Spleen (tissue), 11 donors: ENCODE measurements around the gene CCDC88C. TPM values are rescaled to one million over a fixed set of nuclear protein-coding genes. Genes with fewer than 3 reads are reported as not detected.

ENCODE experiments used
- DNase-seq: peaks from one replicate; pipeline ENCODE4 v3.0.0-alpha.2; 2020
- H3K27ac ChIP-seq, 8 donors: fragments of 200-600 bp; sonication (generic) in 7 of 8; 1 replicate in 4 of 8; 2 replicates in 4 of 8; pipeline versions ENCODE4 v1.5.0 to v1.8.0; 2016 to 2021; ENCODE audit warnings: inconsistent platforms in 4 of 8, mild to moderate bottlenecking in 4 of 8, moderate library complexity in 1 of 8
- H3K27me3 ChIP-seq, 7 donors: fragments of 200-600 bp; sonication (generic) in 6 of 7; replicated peaks in 1 of 7; 1 replicate in 4 of 7; 2 replicates in 3 of 7; pipeline versions ENCODE4 v1.5.0 to v1.8.0; 2016 to 2021; ENCODE audit warnings: inconsistent platforms in 3 of 7, mild to moderate bottlenecking in 1 of 7
- H3K36me3 ChIP-seq, 6 donors: fragments of 200-600 bp; sonication (generic) in 5 of 6; 1 replicate in 4 of 6; 2 replicates in 2 of 6; pipeline versions ENCODE4 v1.5.0 to v1.8.0; 2016 to 2021; ENCODE audit warnings: inconsistent platforms in 2 of 6
- H3K4me1 ChIP-seq, 6 donors: fragments of 200-600 bp; sonication (generic) in 5 of 6; 1 replicate in 3 of 6; 2 replicates in 3 of 6; pipeline versions ENCODE4 v1.5.0 to v1.8.0; 2016 to 2021; ENCODE audit warnings: inconsistent platforms in 3 of 6
- H3K4me3 ChIP-seq, 8 donors: fragments of 200-600 bp; sonication (generic) in 7 of 8; 1 replicate in 4 of 8; 2 replicates in 4 of 8; pipeline versions ENCODE4 v1.5.0 to v1.8.0; 2016 to 2021; ENCODE audit warnings: inconsistent platforms in 4 of 8, mild to moderate bottlenecking in 4 of 8, moderate library complexity in 2 of 8
- H3K9me3 ChIP-seq, 8 donors: fragments of 200-600 bp; sonication (generic) in 7 of 8; 1 replicate in 4 of 8; 2 replicates in 4 of 8; pipeline versions ENCODE4 v1.5.0 to v1.8.0; 2016 to 2021; ENCODE audit warnings: inconsistent platforms in 4 of 8
- CTCF ChIP-seq, 11 experiments: fragments of 200-600 bp in 7 of 11; fragments of 450-650 bp in 4 of 11; sonication (generic) in 4 of 11; IDR thresholded peaks in 8 of 11; conservative IDR thresholded peaks in 3 of 11; 1 replicate in 7 of 11; 2 replicates in 4 of 11; pipeline versions ENCODE4 v1.4.0 to v1.8.0; 2016 to 2021; ENCODE audit warnings: antibody characterized with exemption in 11 of 11, inconsistent platforms in 4 of 11, mild to moderate bottlenecking in 1 of 11
- POLR2A ChIP-seq, 3 donors: fragments of 450-650 bp; IDR thresholded peaks; one replicate each; pipeline ENCODE4 v1.5.1; 2017; ENCODE audit warnings: antibody characterized with exemption in 3 of 3, mild to moderate bottlenecking in 1 of 3
- POLR2AphosphoS5 ChIP-seq, 3 donors: sonication (generic); formaldehyde crosslinking; IDR thresholded peaks; one replicate each; pipeline ENCODE4 v1.5.1; 2017; ENCODE audit warnings: antibody characterized with exemption in 3 of 3
- WGBS, 5 donors: extraction: QIAGEN DNeasy Blood & Tissue Kit in 3 of 5; methylation state at CpG; one replicate each; pipeline versions ENCODE4 v1.1.5 to v1.1.7; 2013 to 2018; 5-methylcytosine and 5-hydroxymethylcytosine counted together
- intact Hi-C: fragments of 100-400 bp; cut with DNase I; formaldehyde crosslinking; loops from one replicate; pipeline ENCODE4 v1.15.0; 2023; ENCODE audit warnings: low total_unique reads
- polyA plus RNA-seq, 3 donors: library from polyadenylated mRNA; stranded (reverse); fragments of 200-250 nt; gene quantifications; one replicate each; pipeline ENCODE4 v1.2.1, GENCODE V29; 2013
- total RNA-seq, 7 donors: library from RNA; depleted of rRNA in 3 of 7; stranded (reverse); fragments of >200 nt in 3 of 7; fragmentation: NEBNext Ultra II Directional in 4 of 7; extraction: Animal tissue kit (Norgen Biotek cat#: 25700) in 4 of 7; gene quantifications; one replicate each; pipeline versions ENCODE4 v1.1.0 to v1.2.1, GENCODE V29; 2016 to 2021
- donor health status: healthy with polysubstance abuse.
- donor health status: DM: no; HTN: no; CAD: no; lungs with moderate emphysema.
- donor health status: DM: no; HTN: no; CAD: no.
- donor health status: Bipolar disorder and iron deficiency.
- donor health status: healthy.
- donor health status: DM: no; HTN: no; CAD: no.
- donor health status: DM: yes; HTN: yes; CAD: no.

Gene CCDC88C
- total and polyA plus RNA-seq, 10 donors: 23.2 to 136 (median 101) TPM

GRCh38 chr14:91234791-91235114 is 182.9 kb downstream of the CCDC88C start:
- H3K4me1 ChIP-seq: peaks cover 11 to 68% (median 38%) of the 10 kb centered on the region in 6 donors
- H3K36me3 ChIP-seq: peaks cover 0 to 30% (median 0%) of the 10 kb centered on the region in 6 donors
- intact Hi-C loops: no loop called here
- 93 to 98% (median 98%) methylated on average over 13 to 16 of the region's 16 CpGs for WGBS, 5 donors
- H3K27ac ChIP-seq: peak overlapping the region in 1 of 8 donors; percentile 90
- no peak for DNase-seq
- no peaks in the 10 kb centered on the region for H3K27me3 ChIP-seq
- H3K4me3 ChIP-seq: no peak overlapping the region
- TF ChIP-seq CTCF (IDR thresholded peaks at IDR 0.05 in 8 of 11, conservative IDR thresholded peaks at IDR 0.05 in 3 of 11) (no peak), POLR2A (IDR thresholded peaks at IDR 0.05) (no peak), POLR2AphosphoS5 (IDR thresholded peaks at IDR 0.05) (peak in 1 of 3 donors; percentile 1)
- peaks cover 0 to 7% (median 0%) of the 10 kb centered on the region in 8 donors for H3K9me3 ChIP-seq

- Histone ChIP-seq H3K27me3 (no peaks in the 10 kb centered on the region), H3K4me3 (no peak overlapping the region), H3K4me1 (peaks cover 14 to 70% (median 44%) of the 10 kb centered on the region in 6 donors), H3K27ac (peak overlapping the region in 2 of 8 donors; percentile 76 to 90), H3K9me3 (peaks cover 0 to 7% (median 0%) of the 10 kb centered on the region in 8 donors), H3K36me3 (peaks cover 0 to 34% (median 0%) of the 10 kb centered on the region in 6 donors)
- intact Hi-C loops: no loop called here
- WGBS, 5 donors: 90 to 94% (median 91%) methylated on average over 55 to 63 of the region's 63 CpGs
- peak in 2 of 3 donors; percentile 48 to 54 for TF ChIP-seq POLR2AphosphoS5 (IDR thresholded peaks at IDR 0.05)
- TF ChIP-seq POLR2A (IDR thresholded peaks at IDR 0.05): no peak
- no peak for DNase-seq
Observed at GRCh38 chr14:91233936-91234790, 183.5 kb downstream of the CCDC88C start.

GRCh38 chr14:91232603-91233002 is 185.0 kb downstream of the CCDC88C start:
- peaks cover 0 to 50% (median 0%) of the 10 kb centered on the region in 6 donors for H3K36me3 ChIP-seq
- TF ChIP-seq POLR2AphosphoS5 (IDR thresholded peaks at IDR 0.05) (no peak), CTCF (IDR thresholded peaks at IDR 0.05 in 8 of 11, conservative IDR thresholded peaks at IDR 0.05 in 3 of 11) (no peak), POLR2A (IDR thresholded peaks at IDR 0.05) (no peak)
- H3K4me3 ChIP-seq: peak overlapping the region in 1 of 8 donors; percentile 33
- intact Hi-C loops: no loop called here
- 52 to 66% (median 55%) methylated on average over 2 of the region's 2 CpGs for whole genome bisulfite sequencing, 5 donors
- H3K9me3 ChIP-seq: peaks cover 0 to 7% (median 0%) of the 10 kb centered on the region in 8 donors
- no peaks in the 10 kb centered on the region for H3K27me3 ChIP-seq
- no peak for DNase-seq
- H3K4me1 ChIP-seq: peaks cover 30 to 73% (median 56%) of the 10 kb centered on the region in 6 donors
- H3K27ac ChIP-seq: peak overlapping the region; percentile 6 to 90 (median 78)

GRCh38 chr14:91232052-91232451 is 185.6 kb downstream of the CCDC88C start:
- TF ChIP-seq CTCF (IDR thresholded peaks at IDR 0.05 in 8 of 11, conservative IDR thresholded peaks at IDR 0.05 in 3 of 11): no peak
- TF ChIP-seq POLR2AphosphoS5 (IDR thresholded peaks at IDR 0.05): no peak
- TF ChIP-seq POLR2A (IDR thresholded peaks at IDR 0.05): no peak
- Histone ChIP-seq H3K4me1 (peaks cover 33 to 79% (median 60%) of the 10 kb centered on the region in 6 donors), H3K4me3 (peak overlapping the region in 1 of 8 donors; percentile 33), H3K27ac (peak overlapping the region; percentile 6 to 90 (median 78)), H3K36me3 (peaks cover 0 to 55% (median 0%) of the 10 kb centered on the region in 6 donors), H3K27me3 (no peaks in the 10 kb centered on the region), H3K9me3 (peaks cover 0 to 7% (median 0%) of the 10 kb centered on the region in 8 donors)
- WGBS, 5 donors: 62 to 82% (median 74%) methylated on average over 2 of the region's 2 CpGs
- no peak for DNase-seq
- intact Hi-C loops: no loop called here
